HFF-Myc (cell line): ENCODE results near the gene ARL5B.

Source experiments
- DNase-seq: peaks from one replicate; pipeline ENCODE4 v3.0.0-alpha.2; 2011; ENCODE audit warnings: low read depth; ENCODE audit errors: extremely low read depth
- H3K4me3 ChIP-seq: replicated peaks from 2 replicates; pipeline ENCODE4 v1.5.1; 2011; ENCODE audit warnings: low read depth, mild to moderate bottlenecking, control low read depth, low read length
- TF ChIP-seq, protein P1 (sequence below): IDR thresholded peaks from 2 replicates; pipeline ENCODE4 v1.5.1; 2012; ENCODE audit warnings: mild to moderate bottlenecking, low read depth, low read length, control low read depth; ENCODE audit errors: missing control alignments

ARL5B gene

DNA sequence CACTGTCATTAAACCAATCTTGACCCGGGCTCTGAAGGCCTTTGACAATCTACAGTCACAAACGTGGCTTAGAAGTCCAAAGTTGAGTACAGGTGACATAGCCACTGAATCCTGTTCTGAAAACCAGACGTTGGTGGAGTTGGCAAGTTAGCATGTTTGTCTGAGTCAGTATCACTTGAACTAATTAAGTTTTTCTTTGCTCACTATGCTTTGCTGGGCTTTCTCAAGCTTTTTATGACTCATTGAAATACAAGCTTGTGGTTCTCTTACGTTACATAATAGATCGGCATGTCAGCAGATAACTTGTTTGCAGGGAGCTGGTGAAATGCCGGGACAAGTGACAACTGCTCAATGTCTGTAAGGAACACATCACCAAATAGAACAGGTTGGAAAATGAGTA lies 53.8 kb downstream of the ARL5B start:
- no peak for DNase-seq
- TF ChIP-seq, protein P1, sequence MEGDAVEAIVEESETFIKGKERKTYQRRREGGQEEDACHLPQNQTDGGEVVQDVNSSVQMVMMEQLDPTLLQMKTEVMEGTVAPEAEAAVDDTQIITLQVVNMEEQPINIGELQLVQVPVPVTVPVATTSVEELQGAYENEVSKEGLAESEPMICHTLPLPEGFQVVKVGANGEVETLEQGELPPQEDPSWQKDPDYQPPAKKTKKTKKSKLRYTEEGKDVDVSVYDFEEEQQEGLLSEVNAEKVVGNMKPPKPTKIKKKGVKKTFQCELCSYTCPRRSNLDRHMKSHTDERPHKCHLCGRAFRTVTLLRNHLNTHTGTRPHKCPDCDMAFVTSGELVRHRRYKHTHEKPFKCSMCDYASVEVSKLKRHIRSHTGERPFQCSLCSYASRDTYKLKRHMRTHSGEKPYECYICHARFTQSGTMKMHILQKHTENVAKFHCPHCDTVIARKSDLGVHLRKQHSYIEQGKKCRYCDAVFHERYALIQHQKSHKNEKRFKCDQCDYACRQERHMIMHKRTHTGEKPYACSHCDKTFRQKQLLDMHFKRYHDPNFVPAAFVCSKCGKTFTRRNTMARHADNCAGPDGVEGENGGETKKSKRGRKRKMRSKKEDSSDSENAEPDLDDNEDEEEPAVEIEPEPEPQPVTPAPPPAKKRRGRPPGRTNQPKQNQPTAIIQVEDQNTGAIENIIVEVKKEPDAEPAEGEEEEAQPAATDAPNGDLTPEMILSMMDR: no peak
- no peak overlapping the region for H3K4me3 ChIP-seq

DNA sequence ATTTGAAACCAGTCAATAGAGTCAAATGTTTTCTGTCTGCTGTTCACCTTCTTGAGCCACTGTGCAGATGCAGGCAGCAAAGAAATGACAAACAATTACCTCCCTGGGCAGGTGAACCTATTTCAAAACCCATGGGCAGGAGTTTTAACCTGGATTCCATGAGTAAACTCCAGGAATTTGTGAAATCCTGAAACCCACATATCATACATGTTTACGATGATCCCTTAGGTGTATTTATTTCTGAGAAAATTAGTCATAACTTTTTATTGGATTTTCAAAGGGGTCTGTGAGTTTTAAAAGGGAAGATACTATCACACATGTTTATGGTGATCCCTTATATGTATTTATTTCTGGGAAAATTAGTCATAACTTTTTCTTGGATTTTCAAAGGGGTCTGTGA lies 59.8 kb downstream of the ARL5B start:
- DNase-seq: no peak
- no peak overlapping the region for H3K4me3 ChIP-seq
- TF ChIP-seq, protein P1: no peak

DNA sequence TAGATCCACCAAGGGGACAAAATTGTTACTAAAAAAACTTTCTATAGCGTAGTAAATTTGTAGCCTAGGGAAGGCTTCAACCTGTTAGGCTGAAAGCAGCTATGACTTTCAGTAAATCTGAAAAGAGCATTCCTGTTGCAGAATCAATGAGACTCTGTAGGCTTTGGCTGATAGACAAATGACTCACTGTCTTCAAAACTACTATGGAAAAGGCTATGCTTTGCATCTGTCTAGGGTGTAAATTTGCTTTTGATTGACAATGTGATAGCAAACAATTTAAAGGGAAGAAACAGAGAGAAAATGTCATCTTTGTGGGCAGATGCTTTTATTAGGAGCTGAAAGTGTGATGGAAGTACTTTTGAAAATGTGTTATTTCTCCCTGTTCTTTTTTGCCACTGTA lies 60.6 kb downstream of the ARL5B start:
- H3K4me3 ChIP-seq: no peak overlapping the region
- DNase-seq: no peak
- TF ChIP-seq, protein P1: no peak

DNA sequence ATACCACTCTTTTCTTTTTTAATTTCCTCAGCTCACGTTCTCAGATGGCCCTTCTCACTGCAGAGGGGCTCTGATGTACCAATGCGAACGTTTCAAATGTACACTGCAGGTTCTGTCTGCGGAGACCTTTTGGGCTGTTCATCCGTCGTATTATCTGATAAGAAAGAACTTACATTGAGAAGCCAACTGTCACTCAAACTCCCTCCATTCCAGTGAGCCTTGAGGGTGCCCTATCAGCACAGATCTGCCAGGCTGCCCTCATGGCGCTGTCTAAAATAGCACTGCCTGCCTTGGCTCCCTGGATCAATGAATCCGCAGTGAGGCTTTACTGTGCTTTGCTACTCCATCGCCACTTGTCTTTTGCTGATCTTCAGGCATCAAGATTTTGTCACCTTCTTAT lies 61.8 kb downstream of the ARL5B start:
- H3K4me3 ChIP-seq: no peak overlapping the region
- TF ChIP-seq, protein P1: no peak
- DNase-seq: no peak

DNA sequence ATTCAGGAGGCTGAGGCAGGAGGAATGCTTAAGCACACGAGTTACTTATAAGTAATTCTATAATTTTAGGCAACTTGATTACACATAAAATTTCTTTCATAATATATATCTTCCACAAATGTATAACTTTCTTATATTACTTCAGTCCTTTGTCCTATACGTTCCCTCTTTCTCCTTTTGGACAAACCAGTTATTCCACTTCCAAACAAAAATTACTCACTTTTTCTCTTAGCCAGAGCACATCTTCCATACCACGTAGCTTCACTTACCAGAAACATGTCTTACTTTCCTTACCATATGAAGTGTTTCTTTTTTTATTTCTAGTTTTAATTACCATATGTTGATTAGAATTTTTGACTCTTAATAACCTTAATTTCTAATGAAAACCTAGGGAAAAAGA lies 64.6 kb downstream of the ARL5B start:
- H3K4me3 ChIP-seq: no peak overlapping the region
- no peak for DNase-seq
- TF ChIP-seq, protein P1: no peak
